GM18867 (cell line): ENCODE data around the gene SNX11.
A peak's percentile ranks its signal among the peaks of the same experiment; 100 is the strongest.

Experiments used
- ATAC-seq: cut with Tn5 transposase; IDR thresholded peaks from one replicate; pipeline ENCODE4 v1.9.1; 2021; ENCODE audit warnings: mild to moderate bottlenecking, moderate library complexity; ENCODE audit not compliant: unreplicated experiment

The SNX11 gene

DNA sequence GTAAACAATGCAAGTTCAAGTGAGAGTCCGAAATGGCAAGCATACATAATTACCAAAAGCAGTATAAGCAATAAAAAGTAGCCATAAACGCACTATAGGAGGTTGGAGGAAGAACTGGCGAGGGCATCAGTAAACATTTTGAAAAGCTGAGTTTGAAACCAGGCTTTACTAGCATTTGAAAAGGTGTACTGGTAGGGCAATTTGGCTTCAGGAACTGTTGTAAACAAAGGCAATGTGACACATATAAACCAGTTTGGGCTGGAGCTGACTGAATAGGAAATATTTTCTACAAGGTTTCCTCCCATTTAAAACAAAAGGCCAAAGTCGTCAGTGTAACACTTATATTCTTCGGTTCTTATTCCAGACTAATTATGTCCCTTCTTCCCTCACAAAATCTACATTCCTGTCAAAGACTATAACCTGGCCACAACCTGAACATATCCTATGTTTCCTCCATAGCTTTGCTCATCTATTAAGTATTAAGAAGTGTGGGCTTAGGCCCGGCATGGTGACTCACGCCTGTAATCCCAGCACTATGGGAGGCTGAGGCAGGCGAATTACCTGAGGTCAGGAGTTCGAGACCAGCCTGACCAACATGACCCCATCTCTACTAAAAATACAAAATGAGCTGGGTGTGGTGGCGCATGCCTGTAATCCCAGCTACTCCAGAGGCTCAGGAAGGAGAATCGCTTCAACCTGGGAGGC lies 14.1 kb upstream of the SNX11 start:
- ATAC-seq = no peak

DNA sequence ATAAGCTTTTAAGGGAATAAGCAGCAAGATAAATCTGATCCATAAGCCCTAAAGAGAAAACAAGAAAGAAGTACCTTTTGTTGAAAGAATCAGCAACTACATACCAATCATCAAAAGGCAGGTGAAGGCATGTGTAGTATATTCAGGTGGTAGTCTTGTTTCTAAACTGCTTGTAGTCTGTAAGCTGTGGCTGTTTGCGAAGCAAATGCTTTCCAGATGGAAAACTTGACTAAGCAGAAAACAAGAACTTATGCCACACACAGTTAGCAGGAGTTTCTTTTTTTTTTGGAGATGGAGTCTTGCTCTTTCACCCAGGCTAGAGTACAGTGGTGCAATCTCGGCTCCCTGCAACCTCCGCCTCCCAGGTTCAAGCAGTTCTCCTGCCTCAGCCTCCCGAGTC lies 12.0 kb upstream of the SNX11 start:
- ATAC-seq = no peak

DNA sequence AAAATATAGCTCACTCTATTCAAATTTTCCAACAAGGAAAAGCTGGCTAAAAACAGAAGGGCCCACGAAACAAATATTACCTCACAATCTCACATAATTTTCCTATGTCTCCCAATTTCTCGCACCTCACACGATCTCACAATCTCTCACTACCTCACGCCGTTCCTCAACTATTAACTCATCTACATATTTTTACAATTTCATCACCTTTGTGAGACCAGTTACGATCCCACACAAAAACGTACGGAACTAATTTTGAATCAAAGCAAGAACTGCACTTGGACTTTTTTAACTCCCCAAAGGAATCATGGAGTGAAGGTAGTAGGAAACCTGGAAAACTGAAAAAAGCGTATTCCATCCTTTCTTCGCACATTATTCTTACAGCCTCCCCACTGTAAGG lies 7.4 kb upstream of the SNX11 start:
- ATAC-seq = no peak

DNA sequence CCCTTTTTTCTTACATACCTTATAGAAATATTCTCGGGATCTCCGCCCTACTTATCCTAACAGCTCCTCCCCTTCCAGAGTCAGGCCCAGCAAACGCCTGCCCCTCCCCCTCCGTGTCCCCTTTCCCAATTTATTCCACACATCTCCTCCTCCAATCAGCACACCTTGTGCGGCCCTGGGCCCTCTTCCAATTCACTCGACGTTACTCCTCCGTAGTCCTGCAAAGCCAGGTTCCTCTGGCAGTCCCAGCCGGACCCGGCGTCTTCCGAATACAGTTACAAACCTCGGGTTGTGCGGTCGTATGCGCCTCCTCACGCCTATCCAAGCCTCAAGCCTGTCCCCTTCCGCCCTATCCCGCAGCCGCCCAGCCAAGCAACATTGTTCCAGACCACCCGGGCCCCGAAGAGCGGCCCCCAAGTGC lies 7.0 kb upstream of the SNX11 start:
- ATAC-seq = no peak

DNA sequence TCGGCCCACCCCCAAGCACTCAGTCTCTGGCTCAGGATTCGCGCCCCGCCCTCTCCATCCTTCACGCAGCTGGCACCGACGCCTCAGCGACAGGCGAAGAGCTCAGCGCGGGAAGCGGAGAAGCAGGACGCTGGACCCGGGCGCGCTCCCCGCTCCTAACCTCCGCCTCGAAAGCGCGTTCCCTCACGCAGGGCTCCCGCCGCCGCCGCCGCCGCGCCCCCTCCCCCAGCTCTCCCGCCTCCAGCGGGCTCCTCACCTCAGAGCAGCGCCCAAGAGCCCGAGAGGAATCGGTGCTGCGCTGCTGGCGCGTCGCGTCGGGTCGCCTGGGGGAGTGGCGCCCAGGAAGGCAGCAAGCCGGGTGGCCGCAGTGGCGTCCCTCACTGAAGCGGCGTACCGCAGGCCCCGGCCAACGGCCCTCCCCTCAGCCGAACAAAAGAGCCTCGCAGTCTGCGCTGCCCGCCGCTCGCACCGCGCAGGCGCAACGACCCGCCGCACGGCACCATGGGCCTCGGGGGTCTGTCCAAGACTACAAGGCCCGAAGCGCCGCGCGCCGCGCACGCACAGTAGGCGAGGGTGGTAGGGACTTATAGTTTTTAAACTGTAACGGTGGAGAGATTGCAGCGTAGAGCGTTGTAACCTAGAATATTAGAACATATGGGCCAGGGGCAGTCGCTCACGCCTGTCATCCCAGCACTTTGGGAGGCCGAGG lies 6.4 kb upstream of the SNX11 start, which contains the start of gene CBX1:
Gene CBX1 (minus strand): TSS at position 467 of the 709 bp plus-strand sequence. CDS start 24,474 bp downstream, outside the sequence.
- ATAC-seq = peak; percentile 91

DNA sequence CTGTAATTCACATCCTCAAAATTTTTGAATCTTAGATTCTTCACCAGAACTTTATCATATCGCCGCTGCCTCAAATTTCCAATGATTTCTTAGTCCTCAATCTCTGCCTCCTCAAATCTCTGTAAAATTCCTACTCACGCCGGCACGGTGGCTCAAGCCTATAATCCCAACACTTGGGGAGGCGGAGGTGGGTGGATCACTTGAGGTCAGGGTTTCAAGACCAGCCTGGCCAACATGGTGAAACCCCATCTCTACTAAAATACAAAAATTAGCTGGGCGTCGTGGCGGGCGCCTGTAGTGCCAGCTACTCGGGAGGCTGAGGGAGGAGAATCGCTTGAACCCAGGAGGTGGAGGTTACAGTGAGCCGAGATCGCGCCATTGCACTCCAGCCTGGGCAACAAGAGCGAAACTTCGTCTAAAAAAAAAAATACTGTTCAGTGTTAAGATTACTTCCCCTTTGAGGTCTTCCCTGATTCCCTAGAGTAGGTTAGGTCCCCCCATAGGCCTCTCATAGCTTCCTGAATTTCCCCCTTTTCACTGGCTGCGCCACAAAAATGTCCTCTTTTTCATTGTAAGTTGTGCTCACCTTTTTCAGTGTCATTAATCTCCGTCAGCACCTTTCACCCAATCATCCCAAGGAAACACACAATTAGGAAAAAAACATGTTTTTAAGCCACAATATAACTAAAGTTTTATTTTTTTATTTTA lies 5.4 kb upstream of the SNX11 start:
- ATAC-seq = no peak

DNA sequence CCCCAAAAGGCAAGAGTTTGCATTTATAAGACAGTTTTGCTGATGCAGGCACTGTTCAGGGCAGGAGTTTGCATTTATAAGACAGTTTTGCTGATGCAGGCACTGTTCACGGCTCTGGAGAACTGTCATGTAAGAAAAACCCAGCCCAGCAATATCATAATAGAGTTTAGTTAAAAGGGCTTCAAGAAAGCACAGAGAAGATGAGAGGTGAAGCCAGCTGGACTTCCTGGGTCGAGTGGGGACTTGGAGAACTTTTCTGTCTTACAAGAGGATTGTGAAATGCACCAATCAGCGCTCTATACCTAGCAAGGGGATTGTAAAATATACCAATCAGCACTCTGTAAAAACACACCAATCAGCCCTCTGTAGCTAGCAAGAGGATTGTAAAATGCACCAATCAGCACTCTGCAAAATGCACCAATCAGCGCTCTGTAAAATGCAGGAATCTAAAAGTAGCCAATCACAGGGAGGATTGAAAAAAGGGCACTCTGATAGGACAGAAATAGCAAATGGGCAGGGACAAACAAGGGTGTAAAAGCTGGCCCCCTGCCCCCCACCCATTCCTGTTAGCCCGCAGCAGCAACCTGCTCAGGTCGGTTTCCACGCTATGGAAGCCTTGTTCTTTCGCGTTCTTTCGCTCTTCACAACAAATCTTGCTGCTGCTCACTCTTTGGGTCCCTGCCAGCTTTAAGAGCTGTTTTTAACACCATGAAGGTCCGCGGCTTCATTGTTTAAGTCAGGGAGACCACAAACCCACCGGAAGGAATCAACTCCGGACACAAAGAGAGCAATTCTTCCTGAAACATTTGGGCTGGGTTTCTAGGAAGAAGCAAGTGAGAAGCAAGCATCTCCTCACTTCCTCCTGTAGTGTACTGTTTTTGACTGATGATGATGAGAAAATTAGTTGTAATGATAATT lies 4.5 kb upstream of the SNX11 start:
- no peak for ATAC-seq

DNA sequence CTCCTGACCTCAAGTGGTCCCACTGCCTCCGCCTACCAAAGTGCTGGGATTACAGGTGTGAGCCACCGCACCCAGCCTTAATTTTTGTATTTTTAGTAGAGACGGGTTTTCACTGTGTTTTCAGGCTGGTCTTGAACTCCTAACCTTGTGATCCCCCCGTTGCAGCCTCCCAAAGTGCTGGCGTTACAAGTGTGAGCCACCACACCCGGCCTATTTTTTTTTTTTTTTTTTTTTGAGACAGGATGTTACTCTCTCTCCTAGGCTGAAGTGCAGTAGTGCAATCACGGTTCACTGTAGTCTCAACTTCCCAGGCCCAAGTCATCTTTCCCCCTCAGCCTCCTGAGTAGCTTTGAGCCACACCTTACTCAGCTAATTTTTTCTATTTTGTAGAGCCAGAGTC lies 3.1 kb upstream of the SNX11 start:
- no peak for ATAC-seq

DNA sequence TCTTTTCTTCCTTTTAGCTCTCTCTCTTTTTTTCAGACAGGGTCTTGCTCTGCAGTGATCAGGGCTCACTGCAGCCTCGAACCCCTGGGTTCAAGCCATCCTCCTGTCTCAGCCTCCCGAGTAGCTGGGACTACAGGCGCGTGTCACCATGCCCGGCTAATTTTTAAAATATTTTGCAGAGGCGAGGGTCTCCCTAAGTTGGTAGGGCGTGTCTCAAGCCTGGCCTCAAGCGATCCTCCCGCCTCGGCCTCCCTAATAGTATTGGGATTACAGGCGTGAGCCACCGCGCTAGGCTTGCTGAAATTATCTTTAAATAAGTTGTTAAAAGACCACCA lies 797 bp upstream of the SNX11 start:
- no peak for ATAC-seq

DNA sequence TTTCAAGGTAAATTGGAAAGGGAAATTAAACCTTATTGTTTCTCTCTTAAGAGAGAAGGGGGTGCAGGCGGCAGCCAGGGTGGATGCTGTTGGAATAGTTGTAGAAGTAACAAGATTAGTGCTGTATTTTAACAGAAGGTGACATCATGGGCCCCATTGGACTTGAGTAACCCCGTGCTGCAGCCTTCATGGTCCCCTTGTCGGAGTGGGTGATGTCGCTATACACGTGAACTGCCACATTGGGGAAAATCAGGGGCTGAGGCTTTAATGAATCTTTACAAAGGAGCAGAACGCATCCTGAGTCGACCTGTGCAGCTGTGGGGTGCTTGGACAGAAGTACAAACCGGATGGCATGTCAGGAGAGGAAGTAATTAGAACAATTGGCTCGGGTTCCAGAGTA lies 3.2 kb downstream of the SNX11 start:
- no peak for ATAC-seq

DNA sequence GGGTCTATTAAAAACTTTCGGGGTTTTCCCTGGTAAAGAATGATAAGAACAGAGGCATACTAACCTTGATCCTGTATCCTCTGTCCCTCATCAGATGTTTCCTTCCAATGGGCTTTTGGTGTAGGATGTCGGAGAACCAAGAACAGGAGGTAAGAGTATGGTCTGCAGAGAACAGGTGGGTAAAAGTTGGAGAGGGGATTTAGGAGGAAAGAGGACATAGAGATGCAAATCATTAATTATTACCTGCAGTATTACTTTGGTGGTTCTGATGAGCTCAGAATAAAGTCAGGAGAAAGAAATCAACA lies 4.3 kb downstream of the SNX11 start:
- ATAC-seq = no peak

DNA sequence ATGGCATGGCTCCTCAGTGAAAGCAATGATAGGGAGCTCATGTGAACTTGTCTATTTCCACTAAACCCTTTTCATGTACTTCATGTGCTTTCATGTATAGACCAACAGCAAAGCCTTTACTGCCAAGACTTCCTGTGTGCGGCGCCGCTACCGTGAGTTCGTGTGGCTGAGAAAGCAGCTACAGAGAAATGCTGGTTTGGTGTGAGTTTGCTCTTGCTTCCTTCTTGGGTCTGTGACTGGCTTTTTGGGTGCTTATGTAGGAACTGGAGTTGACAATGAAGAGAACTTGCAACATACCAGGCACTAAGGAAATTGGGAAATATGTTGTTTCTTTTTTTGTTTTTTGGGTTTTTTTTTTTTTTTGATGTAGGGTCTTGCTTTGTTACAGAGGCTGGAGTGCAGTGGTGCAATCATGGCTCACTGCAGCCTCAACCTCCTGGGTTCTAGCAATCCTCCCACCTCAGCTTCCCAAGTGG lies 5.7 kb downstream of the SNX11 start:
- peak; percentile 46 for ATAC-seq

DNA sequence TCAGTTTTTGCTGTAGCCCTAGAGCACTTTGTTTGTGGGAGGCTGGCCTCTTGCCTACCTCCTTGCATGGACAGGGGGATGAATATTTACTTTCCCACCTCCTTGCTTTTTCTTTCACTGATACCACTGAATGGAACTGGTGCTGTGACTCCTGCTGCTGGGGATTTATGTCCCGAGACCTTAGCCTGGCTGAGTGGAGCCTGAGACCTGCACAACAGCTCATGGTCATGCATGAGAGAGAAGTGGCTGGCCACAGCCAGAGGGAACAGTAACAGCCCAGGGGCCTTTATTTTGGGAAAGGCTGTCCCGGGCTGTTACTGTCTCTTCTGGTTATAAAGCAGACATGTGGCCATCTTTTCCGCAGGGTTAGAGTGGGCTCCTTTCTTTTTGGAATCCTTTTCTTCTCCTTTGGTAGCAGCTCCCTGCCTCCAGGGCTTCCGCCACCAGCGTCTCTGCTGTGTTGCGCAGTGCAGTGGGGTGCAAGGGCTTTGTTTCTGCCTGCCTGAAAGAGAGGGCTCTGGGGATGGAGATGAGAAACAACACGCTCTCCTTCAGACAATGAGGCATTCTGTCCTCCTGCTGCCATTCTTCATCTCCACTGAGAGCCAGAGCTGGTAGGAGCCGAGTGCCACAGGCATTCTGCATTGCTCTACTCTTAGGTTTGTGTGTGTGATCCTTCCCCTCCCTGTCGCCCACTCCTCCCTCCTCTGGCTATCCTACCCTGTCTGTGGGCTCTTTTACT lies 14.5 kb downstream of the SNX11 start:
- no peak for ATAC-seq

DNA sequence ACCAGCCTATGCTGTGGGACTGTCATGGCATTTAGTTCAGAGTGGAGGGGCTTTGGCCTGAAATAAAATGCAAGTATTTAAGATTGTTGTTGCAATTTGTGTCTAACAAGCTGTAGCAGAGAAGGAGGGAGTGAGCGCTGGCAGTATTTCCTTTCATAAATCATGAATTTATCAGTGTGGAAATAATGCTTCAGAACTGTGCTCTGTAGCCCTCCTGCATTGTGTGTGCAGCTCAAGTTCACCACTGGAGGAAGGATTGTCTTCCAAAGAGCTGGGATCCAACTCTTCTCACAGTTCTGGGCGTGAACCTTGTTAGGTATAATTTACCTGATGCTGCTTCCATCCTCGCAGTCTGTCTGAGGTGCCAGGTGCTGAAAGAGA lies 15.1 kb downstream of the SNX11 start:
- no peak for ATAC-seq

DNA sequence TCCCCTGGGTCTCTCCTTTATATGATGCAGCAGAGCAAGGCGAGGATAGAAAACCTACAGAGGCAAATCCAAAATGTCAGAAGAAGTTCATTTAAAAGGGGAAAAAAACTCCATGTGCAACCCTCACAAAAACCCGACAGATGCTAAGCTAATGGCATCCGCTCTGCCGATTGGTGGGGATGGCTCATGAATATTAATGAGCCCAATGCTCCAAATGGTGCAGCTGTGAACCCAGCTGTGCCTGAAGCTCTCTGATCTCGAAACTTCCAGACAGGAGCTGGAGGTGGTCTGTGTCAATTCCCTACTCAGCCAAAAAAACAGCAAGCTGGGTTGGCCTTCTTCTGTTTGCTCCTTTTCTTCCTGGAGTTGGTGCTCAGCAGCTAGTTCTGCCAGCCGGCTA lies 15.5 kb downstream of the SNX11 start:
- no peak for ATAC-seq

DNA sequence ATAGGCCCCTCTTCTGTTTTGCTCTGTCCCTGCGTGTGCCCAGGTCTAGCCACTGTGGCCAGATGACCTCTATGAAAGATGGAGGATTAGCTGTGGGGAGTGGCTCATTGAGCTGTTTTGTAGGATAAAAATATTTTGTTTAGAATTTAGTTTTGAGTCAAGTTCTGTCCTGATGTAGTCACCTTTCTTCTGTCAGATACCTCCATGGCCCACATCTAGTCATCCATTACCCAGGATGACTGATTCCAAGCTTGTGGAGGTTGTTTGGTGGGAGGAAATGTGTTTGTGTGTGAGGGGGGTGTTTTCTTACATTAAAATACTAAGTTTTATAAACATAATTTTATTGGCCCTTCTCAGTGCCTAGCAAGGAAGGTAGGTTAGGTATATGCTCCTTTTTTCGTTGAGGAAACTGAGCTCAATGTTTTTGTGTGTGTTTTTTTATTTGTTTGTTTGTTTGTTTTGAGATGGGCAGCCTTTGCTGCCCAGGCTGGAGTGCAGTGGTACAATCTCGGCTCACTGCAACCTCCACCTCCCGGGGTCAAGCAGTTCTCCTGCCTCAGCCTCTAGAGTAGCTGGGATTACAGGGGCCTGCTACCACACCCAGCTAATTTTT lies 16.3 kb downstream of the SNX11 start:
- ATAC-seq = no peak

DNA sequence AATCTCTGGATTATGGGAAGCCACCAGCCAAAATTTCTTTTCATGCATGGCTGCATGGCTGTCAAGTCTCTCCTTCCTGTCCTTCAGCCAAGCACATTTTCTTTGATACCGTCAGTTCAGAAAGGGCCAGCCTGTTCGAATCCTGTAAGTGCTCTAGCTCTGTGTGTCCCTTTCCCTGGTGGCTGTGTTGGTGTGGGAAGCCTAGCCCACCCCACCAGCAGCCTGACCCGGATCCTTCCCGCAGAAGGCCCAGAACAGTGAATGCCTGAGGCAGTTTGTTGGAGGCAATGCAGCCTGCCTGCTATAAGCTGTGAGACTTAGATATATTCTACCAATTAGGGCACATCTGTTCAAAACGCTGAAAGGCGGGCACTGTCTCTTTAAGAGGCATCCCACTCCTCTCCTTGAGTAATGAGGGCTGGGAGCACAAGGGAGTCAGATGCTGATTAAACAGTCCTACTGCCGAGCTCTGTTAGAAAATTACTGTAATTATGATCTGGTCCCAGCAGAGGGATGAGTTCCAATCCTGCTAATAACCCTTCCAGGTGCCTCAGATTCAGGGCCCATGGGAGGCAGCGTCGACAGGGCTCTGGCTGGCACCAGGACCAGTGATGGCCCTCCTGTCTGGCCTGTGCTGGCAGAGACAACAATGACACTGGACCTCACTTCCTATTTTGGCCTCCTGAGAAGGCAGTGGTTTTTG lies 18.4 kb downstream of the SNX11 start:
- no peak for ATAC-seq

DNA sequence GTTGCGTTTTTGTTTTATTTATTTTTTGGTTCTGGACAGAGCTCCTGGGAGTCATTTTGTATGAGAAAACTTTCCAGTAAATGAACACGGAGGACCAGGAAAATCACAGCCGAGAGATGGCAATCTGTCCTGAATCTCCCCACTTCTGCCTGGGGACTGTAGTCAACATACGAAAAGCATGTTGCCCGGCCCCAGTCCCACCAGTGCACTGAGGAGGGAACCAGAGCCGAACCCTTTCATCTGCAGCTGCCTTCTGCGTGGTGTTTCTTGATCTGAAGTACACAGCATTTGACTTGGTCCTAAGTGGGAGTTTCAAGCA lies 18.9 kb downstream of the SNX11 start:
- ATAC-seq = no peak

DNA sequence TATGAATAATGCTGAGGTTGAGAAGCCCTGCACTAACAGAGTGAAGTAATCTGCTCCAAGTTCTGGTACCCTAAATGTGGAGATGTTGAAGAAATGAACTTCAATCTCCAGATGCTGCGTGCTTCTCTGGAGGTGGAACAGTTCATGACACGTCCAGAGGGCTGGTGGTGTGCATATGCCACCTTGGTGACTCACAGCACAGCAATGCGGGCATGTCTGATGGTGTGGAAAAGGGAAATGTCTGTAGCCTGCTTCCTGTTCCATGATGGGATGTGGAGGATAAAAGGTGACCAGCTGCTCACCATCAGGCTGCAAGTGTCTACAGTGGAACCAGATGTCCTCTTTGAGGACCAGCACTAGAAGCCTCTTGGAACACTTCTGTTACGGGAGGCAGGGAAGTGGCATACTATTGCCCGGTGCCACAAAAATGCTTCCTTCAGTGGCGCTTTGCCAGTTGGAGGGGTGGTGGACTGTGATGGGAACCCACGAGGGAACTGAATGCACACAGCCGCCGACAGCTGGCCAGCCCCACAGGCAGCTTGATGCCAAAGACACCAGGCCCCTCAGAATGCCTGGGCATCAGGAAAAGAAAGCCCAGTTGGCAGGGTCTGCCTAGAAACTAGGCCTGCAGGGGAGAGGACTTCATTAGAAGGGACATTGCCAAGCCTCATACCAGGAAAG lies 19.9 kb downstream of the SNX11 start:
- no peak for ATAC-seq
